NCI-H748 (cell line): Measurements from ENCODE around the gene TRIM42.

Source experiments
- DNase-seq: peaks from one replicate; lab custom pipeline; 2025; ENCODE audit not compliant: unreplicated experiment; lab: John Stamatoyannopoulos, UW

The TRIM42 gene

GRCh38 chr3:140709751-140710150 is 31.9 kb downstream of the TRIM42 start:
- DNase-seq, result no peak

- no peak for DNase-seq
Measured at GRCh38 chr3:140710711-140711389, 33.0 kb downstream of the TRIM42 start.

GRCh38 chr3:140711390-140712035 is 33.6 kb downstream of the TRIM42 start:
- DNase-seq, result peak; percentile 31

GRCh38 chr3:140712301-140712700 is 34.4 kb downstream of the TRIM42 start:
- DNase-seq, result no peak

GRCh38 chr3:140715035-140715434 is 37.2 kb downstream of the TRIM42 start:
- DNase-seq, result peak; percentile 85

GRCh38 chr3:140717921-140718320 is 40.1 kb downstream of the TRIM42 start:
- no peak for DNase-seq

- DNase-seq, result no peak
Measured at GRCh38 chr3:140719841-140720614, 42.2 kb downstream of the TRIM42 start.

- DNase-seq, result no peak
Measured at GRCh38 chr3:140723576-140723975, 45.7 kb downstream of the TRIM42 start.

- DNase-seq, result no peak
Measured at GRCh38 chr3:140724856-140725812, 47.3 kb downstream of the TRIM42 start.

GRCh38 chr3:140726066-140726465 is 48.2 kb downstream of the TRIM42 start:
- DNase-seq, result no peak

- DNase-seq, result no peak
Measured at GRCh38 chr3:140727886-140728285, 50.0 kb downstream of the TRIM42 start.

GRCh38 chr3:140731440-140732119 is 53.7 kb downstream of the TRIM42 start:
- DNase-seq, result no peak

- DNase-seq, result no peak
Measured at GRCh38 chr3:140733623-140734022, 55.8 kb downstream of the TRIM42 start.

GRCh38 chr3:140736863-140737460 is 59.1 kb downstream of the TRIM42 start:
- peak; percentile 48 for DNase-seq

GRCh38 chr3:140742116-140742515 is 64.3 kb downstream of the TRIM42 start:
- DNase-seq, result no peak

- DNase-seq, result no peak
Measured at GRCh38 chr3:140748171-140748570, 70.3 kb downstream of the TRIM42 start.

GRCh38 chr3:140748903-140749302 is 71.0 kb downstream of the TRIM42 start:
- no peak for DNase-seq
